ENCODE results near the gene OR51B2. TPM values are rescaled to one million over a fixed set of nuclear protein-coding genes. Genes with fewer than 3 reads are reported as not detected.

OR51B2 gene
- total RNA-seq, 4 donors from 2014 or later: not detected

DNA sequence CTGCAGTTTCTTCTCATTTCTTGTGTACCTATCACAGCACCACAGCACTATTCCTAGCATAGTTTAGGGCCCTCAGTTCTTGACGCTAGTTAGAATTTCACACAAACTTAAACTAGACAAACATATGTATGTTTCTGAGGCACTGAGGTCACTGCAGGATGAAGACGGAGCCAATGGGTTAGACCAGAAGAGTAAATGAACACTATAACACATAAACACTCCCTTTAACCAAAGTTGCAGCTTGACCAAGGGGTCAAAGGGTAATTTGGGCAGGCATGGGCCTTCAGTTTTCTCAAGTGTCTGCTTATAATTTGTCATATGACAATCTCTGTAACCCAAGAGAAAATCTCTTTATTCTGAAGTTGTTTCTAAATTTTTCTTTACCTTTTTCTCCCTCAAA is 41.5 kb downstream of the OR51B2 start:
- Histone ChIP-seq H3K36me3 (no peaks in the 10 kb centered on the region), H3K9me3 (no peaks in the 10 kb centered on the region), H3K27ac (no peak overlapping the region), H3K27me3 (no peaks in the 10 kb centered on the region), H3K4me3 (no peak overlapping the region), H3K4me1 (peaks cover 0 to 6% (median 0%) of the 10 kb centered on the region in 3 donors)
- no peak for DNase-seq
- intact Hi-C loops (cut with DNase I): no loop called here
- WGBS, 2 donors: 79 to 85% methylated on average over 2 of the region's 2 CpGs
- TF ChIP-seq, protein P1, sequence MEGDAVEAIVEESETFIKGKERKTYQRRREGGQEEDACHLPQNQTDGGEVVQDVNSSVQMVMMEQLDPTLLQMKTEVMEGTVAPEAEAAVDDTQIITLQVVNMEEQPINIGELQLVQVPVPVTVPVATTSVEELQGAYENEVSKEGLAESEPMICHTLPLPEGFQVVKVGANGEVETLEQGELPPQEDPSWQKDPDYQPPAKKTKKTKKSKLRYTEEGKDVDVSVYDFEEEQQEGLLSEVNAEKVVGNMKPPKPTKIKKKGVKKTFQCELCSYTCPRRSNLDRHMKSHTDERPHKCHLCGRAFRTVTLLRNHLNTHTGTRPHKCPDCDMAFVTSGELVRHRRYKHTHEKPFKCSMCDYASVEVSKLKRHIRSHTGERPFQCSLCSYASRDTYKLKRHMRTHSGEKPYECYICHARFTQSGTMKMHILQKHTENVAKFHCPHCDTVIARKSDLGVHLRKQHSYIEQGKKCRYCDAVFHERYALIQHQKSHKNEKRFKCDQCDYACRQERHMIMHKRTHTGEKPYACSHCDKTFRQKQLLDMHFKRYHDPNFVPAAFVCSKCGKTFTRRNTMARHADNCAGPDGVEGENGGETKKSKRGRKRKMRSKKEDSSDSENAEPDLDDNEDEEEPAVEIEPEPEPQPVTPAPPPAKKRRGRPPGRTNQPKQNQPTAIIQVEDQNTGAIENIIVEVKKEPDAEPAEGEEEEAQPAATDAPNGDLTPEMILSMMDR (IDR thresholded peaks at IDR 0.05): no peak
- TF ChIP-seq POLR2A (IDR thresholded peaks at IDR 0.05): no peak

DNA sequence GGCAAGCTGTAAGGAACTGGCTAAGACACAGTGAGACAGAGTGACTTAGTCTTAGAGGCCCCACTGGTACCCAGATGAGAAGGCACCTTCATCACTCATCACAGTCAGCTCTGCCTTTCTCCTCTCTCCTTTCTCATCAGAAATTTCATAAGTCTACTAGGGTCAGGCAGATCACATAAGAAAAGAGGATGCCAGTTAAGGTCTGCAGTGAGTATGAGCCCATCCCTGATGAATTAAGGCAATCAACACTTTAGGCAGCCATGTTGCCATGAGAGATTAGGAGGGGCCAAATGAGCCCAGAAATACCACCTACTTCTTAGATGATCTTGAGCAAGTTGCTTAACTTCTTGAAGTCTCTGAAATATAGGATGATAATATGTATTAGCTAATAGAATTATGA is 42.5 kb downstream of the OR51B2 start:
- intact Hi-C loops (cut with DNase I): no loop called here
- no peak overlapping the region for H3K4me3 ChIP-seq
- TF ChIP-seq, protein P1 (IDR thresholded peaks at IDR 0.05): no peak
- no peak for TF ChIP-seq POLR2A (IDR thresholded peaks at IDR 0.05)

DNA sequence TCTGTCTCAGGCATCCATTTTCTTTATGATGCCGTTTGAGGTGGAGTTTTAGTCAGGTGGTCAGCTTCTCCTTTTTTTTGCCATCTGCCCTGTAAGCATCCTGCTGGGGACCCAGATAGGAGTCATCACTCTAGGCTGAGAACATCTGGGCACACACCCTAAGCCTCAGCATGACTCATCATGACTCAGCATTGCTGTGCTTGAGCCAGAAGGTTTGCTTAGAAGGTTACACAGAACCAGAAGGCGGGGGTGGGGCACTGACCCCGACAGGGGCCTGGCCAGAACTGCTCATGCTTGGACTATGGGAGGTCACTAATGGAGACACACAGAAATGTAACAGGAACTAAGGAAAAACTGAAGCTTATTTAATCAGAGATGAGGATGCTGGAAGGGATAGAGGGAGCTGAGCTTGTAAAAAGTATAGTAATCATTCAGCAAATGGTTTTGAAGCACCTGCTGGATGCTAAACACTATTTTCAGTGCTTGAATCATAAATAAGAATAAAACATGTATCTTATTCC is 43.5 kb downstream of the OR51B2 start:
- TF ChIP-seq, protein P1 (IDR thresholded peaks at IDR 0.05): no peak
- intact Hi-C loops (cut with DNase I): no loop called here
- Histone ChIP-seq H3K27ac (no peak overlapping the region), H3K27me3 (no peaks in the 10 kb centered on the region), H3K4me1 (peaks cover 0 to 6% (median 0%) of the 10 kb centered on the region in 3 donors), H3K36me3 (no peaks in the 10 kb centered on the region), H3K4me3 (no peak overlapping the region), H3K9me3 (no peaks in the 10 kb centered on the region)
- DNase-seq: no peak
- WGBS, 2 donors: 13 to 21% methylated on average over 3 of the region's 3 CpGs

More for the DNA sequence above, 42.5 kb downstream of the OR51B2 start:
- Histone ChIP-seq H3K9me3 (no peaks in the 10 kb centered on the region), H3K27ac (no peak overlapping the region), H3K27me3 (no peaks in the 10 kb centered on the region), H3K36me3 (no peaks in the 10 kb centered on the region), H3K4me1 (peaks cover 0 to 6% (median 0%) of the 10 kb centered on the region in 3 donors)
- DNase-seq: no peak

DNA sequence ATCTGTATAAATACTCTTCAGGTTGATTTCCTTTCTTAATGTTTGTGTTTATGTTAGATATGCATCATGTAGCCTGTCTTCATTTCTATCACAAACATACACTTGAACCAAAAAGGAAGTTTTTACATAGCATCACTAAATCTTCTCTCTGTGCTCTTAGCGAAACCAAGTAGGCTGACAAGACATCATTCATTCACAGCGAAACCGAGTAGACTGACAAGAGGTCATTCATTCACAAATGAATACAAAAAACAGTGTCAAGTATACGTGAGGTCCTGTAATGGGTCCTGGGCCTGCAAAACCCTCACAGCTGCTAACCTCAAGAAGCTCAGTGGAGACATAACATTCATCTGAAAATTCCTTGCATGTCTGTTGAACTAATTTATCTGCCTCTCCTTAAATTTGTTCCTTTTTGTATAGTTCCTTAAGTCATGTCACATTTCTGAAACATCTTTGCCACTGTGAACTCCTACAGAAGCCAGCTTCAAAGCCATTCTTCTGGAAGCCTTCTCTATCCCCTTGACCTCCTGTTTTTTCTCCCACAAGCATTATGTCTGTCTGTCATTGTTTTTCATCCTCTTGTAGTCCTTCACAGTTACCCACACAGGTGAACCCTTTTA is 44.5 kb downstream of the OR51B2 start:
- intact Hi-C loops (cut with DNase I): no loop called here
- no peak overlapping the region for H3K4me3 ChIP-seq
- H3K27me3 ChIP-seq: no peaks in the 10 kb centered on the region
- H3K36me3 ChIP-seq: no peaks in the 10 kb centered on the region
- no peak for DNase-seq
- TF ChIP-seq POLR2A (IDR thresholded peaks at IDR 0.05): no peak
- TF ChIP-seq, protein P1 (IDR thresholded peaks at IDR 0.05): no peak
- no peak overlapping the region for H3K27ac ChIP-seq
- peaks cover 0 to 6% (median 0%) of the 10 kb centered on the region in 3 donors for H3K4me1 ChIP-seq
- H3K9me3 ChIP-seq: no peaks in the 10 kb centered on the region
- 78 to 81% methylated on average over 4 of the region's 4 CpGs for WGBS, 2 donors

DNA sequence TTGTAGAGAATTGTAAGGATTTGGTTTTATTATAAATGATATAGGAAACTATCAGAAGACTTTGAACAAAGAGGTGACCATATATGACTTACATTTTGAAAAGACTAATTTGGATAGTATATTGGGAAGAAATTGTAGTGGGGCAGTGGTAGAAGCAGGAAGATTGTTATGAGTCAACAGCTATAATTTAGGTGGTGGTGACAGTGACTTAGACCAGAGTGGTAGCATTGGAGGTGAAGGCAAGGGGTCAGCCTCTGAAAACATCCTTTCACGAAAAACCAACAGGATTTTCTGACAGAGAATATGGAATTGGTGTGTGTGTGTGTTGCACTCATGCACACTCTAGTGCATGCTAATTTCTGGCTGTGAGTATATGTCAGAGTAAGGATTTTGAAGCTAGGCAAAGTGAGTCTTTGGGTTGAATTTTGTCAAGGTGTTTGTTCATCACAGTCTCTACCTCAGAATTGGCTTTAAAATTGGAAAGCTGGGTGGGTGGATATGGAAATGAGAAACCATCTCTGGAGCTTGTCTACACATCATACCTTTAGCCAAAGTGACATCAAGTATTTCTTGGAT is 46.2 kb downstream of the OR51B2 start:
- Histone ChIP-seq H3K4me1 (peaks cover 0 to 6% (median 0%) of the 10 kb centered on the region in 3 donors), H3K27me3 (no peaks in the 10 kb centered on the region), H3K36me3 (no peaks in the 10 kb centered on the region), H3K4me3 (no peak overlapping the region), H3K9me3 (no peaks in the 10 kb centered on the region), H3K27ac (no peak overlapping the region)
- WGBS, 2 donors: 30 to 100% methylated on average over 1 of the region's 1 CpG
- intact Hi-C loops (cut with DNase I): no loop called here
- TF ChIP-seq POLR2A (IDR thresholded peaks at IDR 0.05): no peak
- TF ChIP-seq, protein P1 (IDR thresholded peaks at IDR 0.05): no peak
- DNase-seq: no peak

All from esophagus squamous epithelium (tissue), 5 donors.